H9 (cell line): Measurements from ENCODE around the gene ARHGEF17. TPM values are rescaled to one million over a fixed set of nuclear protein-coding genes. Genes with fewer than 3 reads are reported as not detected.

ENCODE experiments used
- DNase-seq: peaks from one replicate; pipeline ENCODE4 v3.0.0-alpha.2; 2017
- H2AFZ ChIP-seq: one replicate; pipeline ENCODE4 v1.6.1; 2013; ENCODE audit warnings: mild to moderate bottlenecking, low read length, control low read depth, moderate library complexity
- H2AK5ac ChIP-seq: 2 replicates; pipeline ENCODE4 v1.6.1; 2013; ENCODE audit warnings: low read length, control low read depth, mixed read lengths; ENCODE audit not compliant: insufficient read length
- H2BK120ac ChIP-seq: one replicate; pipeline ENCODE4 v1.6.1; 2013; ENCODE audit warnings: low read depth, mild to moderate bottlenecking, low read length, control low read depth, inconsistent platforms; ENCODE audit not compliant: poor library complexity, severe bottlenecking
- H2BK12ac ChIP-seq: 2 replicates; pipeline ENCODE4 v1.6.1; 2013; ENCODE audit warnings: low read length, control low read depth, mixed read lengths, low read depth; ENCODE audit not compliant: insufficient read length
- H2BK15ac ChIP-seq: 2 replicates; pipeline ENCODE4 v1.6.1; 2013; ENCODE audit warnings: low read depth, low read length, control low read depth
- H2BK20ac ChIP-seq: one replicate; pipeline ENCODE4 v1.6.1; 2013; ENCODE audit warnings: low read depth, mild to moderate bottlenecking, low read length, control low read depth, inconsistent platforms; ENCODE audit not compliant: poor library complexity, severe bottlenecking
- H2BK5ac ChIP-seq: 2 replicates; pipeline ENCODE4 v1.6.1; 2013; ENCODE audit warnings: low read length, control low read depth, mixed read lengths; ENCODE audit not compliant: insufficient read length
- H3K14ac ChIP-seq: 2 replicates; pipeline ENCODE4 v1.6.1; 2013; ENCODE audit warnings: low read length, control low read depth; ENCODE audit not compliant: insufficient read depth
- H3K18ac ChIP-seq: 2 replicates; pipeline ENCODE4 v1.6.1; 2013; ENCODE audit warnings: low read depth, mild to moderate bottlenecking, mixed read lengths, low read length, control low read depth; ENCODE audit not compliant: insufficient read length
- H3K23ac ChIP-seq: 2 replicates; pipeline ENCODE4 v1.6.1; 2013; ENCODE audit warnings: low read length, control low read depth, mixed read lengths, low read depth; ENCODE audit not compliant: insufficient read length
- H3K23me2 ChIP-seq: 2 replicates; pipeline ENCODE4 v1.6.1; 2013; ENCODE audit warnings: low read depth, mild to moderate bottlenecking, mixed read lengths, low read length, control low read depth; ENCODE audit not compliant: insufficient read length, poor library complexity, severe bottlenecking
- H3K27ac ChIP-seq: 2 replicates; pipeline ENCODE4 v1.5.1; 2013; ENCODE audit warnings: low read length, control low read depth, mixed read lengths, low read depth; ENCODE audit not compliant: insufficient read length
- H3K27me3 ChIP-seq: 2 replicates; pipeline ENCODE4 v1.6.1; 2013; ENCODE audit warnings: low read length, control low read depth, inconsistent platforms; ENCODE audit not compliant: insufficient read depth
- H3K4ac ChIP-seq: 2 replicates; pipeline ENCODE4 v1.6.1; 2013; ENCODE audit warnings: low read depth, mild to moderate bottlenecking, control low read depth, inconsistent platforms, low read length, moderate library complexity
- H3K4me1 ChIP-seq: 2 replicates; pipeline ENCODE4 v1.6.1; 2013; ENCODE audit warnings: low read length, control low read depth, inconsistent platforms; ENCODE audit not compliant: insufficient read depth
- H3K4me2 ChIP-seq: 2 replicates; pipeline ENCODE4 v1.6.1; 2013; ENCODE audit warnings: low read length, control low read depth, mixed read lengths; ENCODE audit not compliant: insufficient read length, insufficient read depth
- H3K56ac ChIP-seq: 2 replicates; pipeline ENCODE4 v1.6.1; 2013; ENCODE audit warnings: low read depth, mild to moderate bottlenecking, mixed read lengths, low read length, control low read depth; ENCODE audit not compliant: insufficient read length
- H3K79me1 ChIP-seq: 2 replicates; pipeline ENCODE4 v1.6.1; 2013; ENCODE audit warnings: low read depth, mild to moderate bottlenecking, moderate library complexity, low read length, control low read depth, inconsistent platforms; ENCODE audit not compliant: insufficient read depth, poor library complexity, severe bottlenecking
- H3K79me2 ChIP-seq: 2 replicates; pipeline ENCODE4 v1.6.1; 2013; ENCODE audit warnings: low read length, control low read depth, inconsistent platforms; ENCODE audit not compliant: insufficient read depth
- H3K9ac ChIP-seq: 2 replicates; pipeline ENCODE4 v1.6.1; 2013; ENCODE audit warnings: low read length, control low read depth, mixed read lengths; ENCODE audit not compliant: insufficient read length; ENCODE audit errors: extremely low read depth
- H3K9me3 ChIP-seq: one replicate; pipeline ENCODE4 v1.6.1; 2013; ENCODE audit warnings: low read depth, low read length, inconsistent platforms; ENCODE audit not compliant: control insufficient read depth
- H3T11ph ChIP-seq: one replicate; pipeline ENCODE4 v1.6.1; 2013; ENCODE audit warnings: mild to moderate bottlenecking, low read length, control low read depth, inconsistent platforms
- H4K20me1 ChIP-seq: one replicate; pipeline ENCODE4 v1.6.1; 2013; ENCODE audit not compliant: control insufficient read depth, insufficient read length, insufficient read depth
- H4K5ac ChIP-seq: 2 replicates; pipeline ENCODE4 v1.6.1; 2013; ENCODE audit warnings: low read depth, mild to moderate bottlenecking, mixed read lengths, low read length, control low read depth; ENCODE audit not compliant: insufficient read length
- H4K8ac ChIP-seq: replicated peaks from 2 replicates; pipeline ENCODE4 v1.6.1; 2013; ENCODE audit warnings: low read length, control low read depth, mixed read lengths, low read depth; ENCODE audit not compliant: insufficient read length
- H4K91ac ChIP-seq: 2 replicates; pipeline ENCODE4 v1.6.1; 2013; ENCODE audit warnings: low read depth, mild to moderate bottlenecking, moderate library complexity, mixed read lengths, low read length, control low read depth; ENCODE audit not compliant: insufficient read length
- H3K27ac Mint-ChIP-seq, 3 experiments: 2 replicates in 2 of 3; 3 replicates in 1 of 3; pipeline ENCODE4 v1.8.0; 2020 to 2021; ENCODE audit warnings: mixed read lengths in 3 of 3, mild to moderate bottlenecking in 1 of 3, moderate library complexity in 1 of 3
- H3K27me3 Mint-ChIP-seq: 2 replicates; pipeline ENCODE4 v1.8.0; 2021; ENCODE audit warnings: low read depth, mild to moderate bottlenecking, moderate library complexity, mixed read lengths
- H3K36me3 Mint-ChIP-seq, 3 experiments: 2 replicates in 2 of 3; 3 replicates in 1 of 3; pipeline ENCODE4 v1.8.0; 2020 to 2021; ENCODE audit warnings: low read depth in 3 of 3, mixed read lengths in 3 of 3; ENCODE audit not compliant: insufficient read depth in 1 of 3
- H3K4me1 Mint-ChIP-seq, 2 experiments: 2 replicates each; pipeline ENCODE4 v1.8.0; 2020; ENCODE audit warnings: mixed read lengths in 2 of 2
- H3K4me3 Mint-ChIP-seq, 2 experiments: 2 replicates in 1 of 2; 3 replicates in 1 of 2; pipeline ENCODE4 v1.8.0; 2020 to 2021; ENCODE audit warnings: mild to moderate bottlenecking in 2 of 2, mixed read lengths in 2 of 2, moderate library complexity in 1 of 2
- H3K9me3 Mint-ChIP-seq, 2 experiments: 2 replicates in 1 of 2; 3 replicates in 1 of 2; pipeline ENCODE4 v1.8.0; 2020; ENCODE audit warnings: mild to moderate bottlenecking in 2 of 2, mixed read lengths in 2 of 2, moderate library complexity in 1 of 2
- WGBS: extraction: QIAGEN DNeasy Blood & Tissue Kit; methylation state at CpG from one replicate; pipeline ENCODE4 v1.1.7; 2013; ENCODE audit warnings: missing lambda C conversion rate, low lambda C conversion rate, mixed read lengths; ENCODE audit not compliant: insufficient read length; ENCODE audit errors: extremely low coverage; 5-methylcytosine and 5-hydroxymethylcytosine counted together
- total RNA-seq: library from RNA; stranded (reverse); gene quantifications from 2 replicates; pipeline ENCODE4 v1.2.1, GENCODE V29; 2021
- TF ChIP-seq, protein P1 (sequence below): fragments of 200-600 bp; sonication (generic); conservative IDR thresholded peaks from 3 replicates; pipeline ENCODE4 v1.8.0; 2021; ENCODE audit warnings: antibody characterized with exemption, mild to moderate bottlenecking

Gene ARHGEF17
- total RNA-seq, 1 experiment from 2014 or later: 7.4 TPM

DNA sequence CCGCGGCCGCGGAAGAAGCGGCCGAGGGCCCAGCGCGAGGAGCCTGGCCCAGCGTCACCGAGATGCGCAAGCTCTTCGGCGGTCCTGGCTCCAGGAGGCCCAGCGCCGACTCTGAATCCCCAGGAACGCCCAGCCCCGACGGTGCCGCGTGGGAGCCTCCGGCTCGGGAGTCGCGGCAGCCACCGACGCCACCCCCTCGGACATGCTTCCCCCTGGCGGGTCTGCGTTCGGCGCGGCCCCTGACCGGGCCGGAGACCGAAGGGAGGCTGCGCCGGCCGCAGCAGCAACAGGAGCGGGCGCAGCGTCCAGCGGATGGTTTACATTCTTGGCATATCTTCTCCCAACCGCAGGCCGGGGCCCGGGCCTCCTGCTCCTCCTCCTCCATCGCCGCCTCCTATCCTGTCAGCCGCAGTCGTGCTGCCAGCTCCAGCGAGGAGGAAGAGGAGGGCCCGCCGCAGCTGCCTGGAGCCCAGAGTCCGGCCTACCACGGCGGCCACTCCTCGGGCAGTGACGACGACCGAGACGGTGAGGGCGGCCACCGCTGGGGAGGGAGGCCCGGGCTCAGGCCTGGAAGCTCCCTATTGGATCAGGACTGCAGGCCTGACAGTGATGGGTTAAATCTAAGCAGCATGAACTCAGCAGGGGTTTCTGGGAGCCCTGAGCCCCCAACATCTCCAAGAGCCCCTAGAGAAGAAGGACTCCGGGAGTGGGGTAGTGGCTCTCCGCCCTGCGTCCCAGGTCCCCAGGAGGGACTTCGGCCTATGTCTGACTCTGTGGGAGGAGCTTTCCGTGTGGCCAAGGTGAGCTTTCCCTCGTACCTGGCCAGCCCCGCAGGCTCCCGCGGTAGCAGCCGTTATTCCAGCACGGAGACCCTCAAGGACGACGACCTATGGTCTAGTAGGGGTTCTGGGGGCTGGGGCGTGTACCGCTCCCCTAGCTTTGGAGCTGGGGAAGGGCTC is 1.2 kb downstream of the ARHGEF17 start:
- DNase-seq: peak; percentile 90
- Histone ChIP-seq H3K79me1 (no peaks in the 10 kb centered on the region), H2BK15ac (no peak overlapping the region; the same call in 1 of the 2 replicates), H3K14ac (peak overlapping the region; percentile 86; the same call in 1 of the 2 replicates), H2AK5ac (no peak overlapping the region), H4K8ac (no peak overlapping the region), H4K5ac (no peak overlapping the region), H3K23me2 (peaks cover 24% of the 10 kb centered on the region), H3K27ac (no peak overlapping the region), H3K4ac (no peak overlapping the region), H3K9me3 (no peaks in the 10 kb centered on the region), H2AFZ (no peak overlapping the region), H3K4me2 (peak overlapping the region; percentile 70), H3K79me2 (no peaks in the 10 kb centered on the region; the same call in 1 of the 2 replicates), H3K18ac (peak overlapping the region; percentile 84), H4K20me1 (no peaks in the 10 kb centered on the region), H3K56ac (no peak overlapping the region), H3K4me1 (no peaks in the 10 kb centered on the region), H3T11ph (no peak overlapping the region), H3K23ac (no peak overlapping the region), H2BK20ac (no peak overlapping the region), H4K91ac (no peak overlapping the region), H3K9ac (no peak overlapping the region), H3K27me3 (peaks cover 4% of the 10 kb centered on the region; the same call in 1 of the 2 replicates), H2BK12ac (no peak overlapping the region), H2BK120ac (no peak overlapping the region), H2BK5ac (no peak overlapping the region)
- Mint-ChIP-seq H3K4me3 (peak overlapping the region; percentile 50 to 73), H3K4me1 (peaks cover 28 to 44% of the 10 kb centered on the region in 2 experiments), H3K27me3 (peaks cover 61% of the 10 kb centered on the region), H3K36me3 (peaks cover 0 to 5% (median 0%) of the 10 kb centered on the region in 3 experiments; a peak in 2 of 7 replicates), H3K9me3 (no peaks in the 10 kb centered on the region; a peak in 1 of 5 replicates), H3K27ac (no peak overlapping the region)
- WGBS: no CpG with 5 or more reads among the region's 78 CpGs
- TF ChIP-seq, protein P1, sequence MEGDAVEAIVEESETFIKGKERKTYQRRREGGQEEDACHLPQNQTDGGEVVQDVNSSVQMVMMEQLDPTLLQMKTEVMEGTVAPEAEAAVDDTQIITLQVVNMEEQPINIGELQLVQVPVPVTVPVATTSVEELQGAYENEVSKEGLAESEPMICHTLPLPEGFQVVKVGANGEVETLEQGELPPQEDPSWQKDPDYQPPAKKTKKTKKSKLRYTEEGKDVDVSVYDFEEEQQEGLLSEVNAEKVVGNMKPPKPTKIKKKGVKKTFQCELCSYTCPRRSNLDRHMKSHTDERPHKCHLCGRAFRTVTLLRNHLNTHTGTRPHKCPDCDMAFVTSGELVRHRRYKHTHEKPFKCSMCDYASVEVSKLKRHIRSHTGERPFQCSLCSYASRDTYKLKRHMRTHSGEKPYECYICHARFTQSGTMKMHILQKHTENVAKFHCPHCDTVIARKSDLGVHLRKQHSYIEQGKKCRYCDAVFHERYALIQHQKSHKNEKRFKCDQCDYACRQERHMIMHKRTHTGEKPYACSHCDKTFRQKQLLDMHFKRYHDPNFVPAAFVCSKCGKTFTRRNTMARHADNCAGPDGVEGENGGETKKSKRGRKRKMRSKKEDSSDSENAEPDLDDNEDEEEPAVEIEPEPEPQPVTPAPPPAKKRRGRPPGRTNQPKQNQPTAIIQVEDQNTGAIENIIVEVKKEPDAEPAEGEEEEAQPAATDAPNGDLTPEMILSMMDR: no peak
